ENCODE measurements around the gene SLC17A9.

The SLC17A9 gene

GRCh38 chr20:62966212-62967148, 14.0 kb downstream of the SLC17A9 start:
- no peak overlapping the region for H3K27ac ChIP-seq
- H3K36me3 ChIP-seq (ENCODE audit: insufficient read depth, low read length), result no peaks in the 10 kb centered on the region
- no peak overlapping the region for H3K9ac ChIP-seq (ENCODE audit: insufficient read length)
- no peak overlapping the region for H3K4me3 ChIP-seq
- no peak for DNase-seq (ENCODE audit: low read depth, low spot score)
- no peaks in the 10 kb centered on the region for H3K9me3 ChIP-seq (ENCODE audit: low read depth, low read length)
- TF ChIP-seq EZH2 (IDR thresholded peaks at IDR 0.05) (no peak), FOXP2 (optimal IDR thresholded peaks at IDR 0.05; ENCODE audit: control extremely low read depth, extremely low read length, insufficient read depth) (no peak), POLR2AphosphoS5 (IDR thresholded peaks at IDR 0.05; ENCODE audit: borderline replicate concordance, low read depth, low read length) (no peak)

- Histone ChIP-seq H3K9me3 (ENCODE audit: low read depth, low read length) (no peaks in the 10 kb centered on the region), H3K36me3 (ENCODE audit: insufficient read depth, low read length) (no peaks in the 10 kb centered on the region), H3K9ac (ENCODE audit: insufficient read length) (no peak overlapping the region), H3K27ac (no peak overlapping the region), H3K4me3 (no peak overlapping the region)
- TF ChIP-seq EZH2 (IDR thresholded peaks at IDR 0.05), result no peak
- no peak for TF ChIP-seq FOXP2 (optimal IDR thresholded peaks at IDR 0.05; ENCODE audit: control extremely low read depth, extremely low read length, insufficient read depth)
- TF ChIP-seq POLR2AphosphoS5 (IDR thresholded peaks at IDR 0.05; ENCODE audit: borderline replicate concordance, low read depth, low read length), result no peak
- no peak for DNase-seq (ENCODE audit: low read depth, low spot score)
These were observed 14.6 kb downstream of the SLC17A9 start for GRCh38 chr20:62967149-62967501.

GRCh38 chr20:62967628-62968351, 15.3 kb downstream of the SLC17A9 start:
- DNase-seq (ENCODE audit: low read depth, low spot score), result no peak
- no peaks in the 10 kb centered on the region for H3K9me3 ChIP-seq (ENCODE audit: low read depth, low read length)
- no peak overlapping the region for H3K4me3 ChIP-seq
- TF ChIP-seq FOXP2 (optimal IDR thresholded peaks at IDR 0.05; ENCODE audit: control extremely low read depth, extremely low read length, insufficient read depth) (no peak), POLR2AphosphoS5 (IDR thresholded peaks at IDR 0.05; ENCODE audit: borderline replicate concordance, low read depth, low read length) (no peak), EZH2 (IDR thresholded peaks at IDR 0.05) (no peak)
- no peak overlapping the region for H3K9ac ChIP-seq (ENCODE audit: insufficient read length)
- no peak overlapping the region for H3K27ac ChIP-seq
- H3K36me3 ChIP-seq (ENCODE audit: insufficient read depth, low read length), result no peaks in the 10 kb centered on the region

- Histone ChIP-seq H3K4me3 (no peak overlapping the region), H3K9ac (ENCODE audit: insufficient read length) (no peak overlapping the region), H3K27ac (no peak overlapping the region)
These were observed 16.1 kb downstream of the SLC17A9 start for GRCh38 chr20:62968378-62969178.

GRCh38 chr20:62969179-62969760, 16.8 kb downstream of the SLC17A9 start:
- Histone ChIP-seq H3K9me3 (ENCODE audit: low read depth, low read length) (no peaks in the 10 kb centered on the region), H3K36me3 (ENCODE audit: insufficient read depth, low read length) (no peaks in the 10 kb centered on the region), H3K9ac (ENCODE audit: insufficient read length) (no peak overlapping the region), H3K27ac (no peak overlapping the region), H3K4me3 (no peak overlapping the region)
- no peak for TF ChIP-seq EZH2 (IDR thresholded peaks at IDR 0.05)
- TF ChIP-seq POLR2AphosphoS5 (IDR thresholded peaks at IDR 0.05; ENCODE audit: borderline replicate concordance, low read depth, low read length), result no peak
- no peak for DNase-seq (ENCODE audit: low read depth, low spot score)

More at GRCh38 chr20:62968378-62969178, 16.1 kb downstream of the SLC17A9 start:
- Histone ChIP-seq H3K9me3 (ENCODE audit: low read depth, low read length) (no peaks in the 10 kb centered on the region), H3K36me3 (ENCODE audit: insufficient read depth, low read length) (no peaks in the 10 kb centered on the region)
- no peak for DNase-seq (ENCODE audit: low read depth, low spot score)
- TF ChIP-seq FOXP2 (optimal IDR thresholded peaks at IDR 0.05; ENCODE audit: control extremely low read depth, extremely low read length, insufficient read depth) (no peak), POLR2AphosphoS5 (IDR thresholded peaks at IDR 0.05; ENCODE audit: borderline replicate concordance, low read depth, low read length) (no peak), EZH2 (IDR thresholded peaks at IDR 0.05) (no peak)

GRCh38 chr20:62969939-62970306, 17.4 kb downstream of the SLC17A9 start:
- no peak overlapping the region for H3K27ac ChIP-seq
- H3K4me3 ChIP-seq, result no peak overlapping the region
- H3K36me3 ChIP-seq (ENCODE audit: insufficient read depth, low read length), result no peaks in the 10 kb centered on the region
- no peak for DNase-seq (ENCODE audit: low read depth, low spot score)
- H3K9ac ChIP-seq (ENCODE audit: insufficient read length), result no peak overlapping the region
- TF ChIP-seq POLR2AphosphoS5 (IDR thresholded peaks at IDR 0.05; ENCODE audit: borderline replicate concordance, low read depth, low read length), result no peak
- no peak for TF ChIP-seq FOXP2 (optimal IDR thresholded peaks at IDR 0.05; ENCODE audit: control extremely low read depth, extremely low read length, insufficient read depth)
- TF ChIP-seq EZH2 (IDR thresholded peaks at IDR 0.05), result no peak
- H3K9me3 ChIP-seq (ENCODE audit: low read depth, low read length), result no peaks in the 10 kb centered on the region

GRCh38 chr20:62970307-62971210, 18.1 kb downstream of the SLC17A9 start:
- Histone ChIP-seq H3K9me3 (ENCODE audit: low read depth, low read length) (no peaks in the 10 kb centered on the region), H3K36me3 (ENCODE audit: insufficient read depth, low read length) (no peaks in the 10 kb centered on the region), H3K9ac (ENCODE audit: insufficient read length) (no peak overlapping the region), H3K27ac (no peak overlapping the region), H3K4me3 (no peak overlapping the region)
- TF ChIP-seq POLR2AphosphoS5 (IDR thresholded peaks at IDR 0.05; ENCODE audit: borderline replicate concordance, low read depth, low read length) (no peak), EZH2 (IDR thresholded peaks at IDR 0.05) (no peak), FOXP2 (optimal IDR thresholded peaks at IDR 0.05; ENCODE audit: control extremely low read depth, extremely low read length, insufficient read depth) (no peak)
- no peak for DNase-seq (ENCODE audit: low read depth, low spot score)

Data from SK-N-MC (cell line).